Tibial nerve (tissue), 4 donors: Measurements from ENCODE around the gene CABLES1. TPM values are rescaled to one million over a fixed set of nuclear protein-coding genes. Genes with fewer than 3 reads are reported as not detected.
"Not testable (repeated sequence)": the region's sequence is repeated elsewhere in the genome, so short reads cannot be mapped to it uniquely, and the experiment has no call there.

Source experiments
- DNase-seq, 2 donors: peaks; one replicate each; pipeline ENCODE4 v3.0.0-alpha.2; 2019; ENCODE audit warnings: low spot score in 2 of 2
- H3K27ac ChIP-seq, 4 donors: fragments of 200-600 bp; sonication (generic) in 3 of 4; one replicate each; pipeline ENCODE4 v1.5.1; 2017 to 2019; ENCODE audit warnings: mild to moderate bottlenecking in 1 of 4
- H3K27me3 ChIP-seq, 2 donors: fragments of 200-600 bp; sonication (generic) in 1 of 2; one replicate each; pipeline versions ENCODE4 v1.5.1 to v1.6.0; 2017 to 2019
- H3K36me3 ChIP-seq, 3 donors: fragments of 200-600 bp; sonication (generic); one replicate each; pipeline ENCODE4 v1.5.1; 2018 to 2019
- H3K4me1 ChIP-seq, 4 donors: fragments of 200-600 bp; sonication (generic) in 3 of 4; one replicate each; pipeline ENCODE4 v1.5.1; 2017 to 2019
- H3K4me3 ChIP-seq, 4 donors: fragments of 200-600 bp; sonication (generic) in 3 of 4; one replicate each; pipeline ENCODE4 v1.5.1; 2017 to 2019; ENCODE audit warnings: mild to moderate bottlenecking in 1 of 4, moderate library complexity in 1 of 4
- H3K9me3 ChIP-seq, 4 donors: fragments of 200-600 bp; sonication (generic) in 3 of 4; one replicate each; pipeline ENCODE4 v1.5.1; 2017 to 2019
- EP300 ChIP-seq, 2 donors: sonication (generic); formaldehyde crosslinking; IDR thresholded peaks; one replicate each; pipeline ENCODE4 v1.6.1; 2017; ENCODE audit warnings: antibody characterized with exemption in 2 of 2, mild to moderate bottlenecking in 1 of 2
- POLR2A ChIP-seq, 2 donors: fragments of 450-650 bp; IDR thresholded peaks; one replicate each; pipeline ENCODE4 v1.6.1; 2017; ENCODE audit warnings: antibody characterized with exemption in 2 of 2, mild to moderate bottlenecking in 2 of 2, moderate library complexity in 2 of 2
- WGBS, 2 donors: methylation state at CpG; one replicate each; pipeline ENCODE4 v1.1.5; 2018; 5-methylcytosine and 5-hydroxymethylcytosine counted together
- total RNA-seq, 4 donors: library from RNA; depleted of rRNA; stranded (reverse); fragments of >200 nt; gene quantifications; one replicate each; pipeline ENCODE4 v1.1.0, GENCODE V29; 2016
- TF ChIP-seq, protein P1 (sequence below), 5 experiments: fragments of 200-600 bp in 3 of 5; fragments of 450-650 bp in 2 of 5; sonication (generic) in 3 of 5; IDR thresholded peaks; one replicate each; pipeline ENCODE4 v1.5.1; 2016 to 2019; ENCODE audit warnings: antibody characterized with exemption in 5 of 5, mild to moderate bottlenecking in 3 of 5, moderate library complexity in 2 of 5

Gene CABLES1
- total RNA-seq, 4 donors from 2014 or later, result 17.3 to 32.1 (median 21.2) TPM

DNA sequence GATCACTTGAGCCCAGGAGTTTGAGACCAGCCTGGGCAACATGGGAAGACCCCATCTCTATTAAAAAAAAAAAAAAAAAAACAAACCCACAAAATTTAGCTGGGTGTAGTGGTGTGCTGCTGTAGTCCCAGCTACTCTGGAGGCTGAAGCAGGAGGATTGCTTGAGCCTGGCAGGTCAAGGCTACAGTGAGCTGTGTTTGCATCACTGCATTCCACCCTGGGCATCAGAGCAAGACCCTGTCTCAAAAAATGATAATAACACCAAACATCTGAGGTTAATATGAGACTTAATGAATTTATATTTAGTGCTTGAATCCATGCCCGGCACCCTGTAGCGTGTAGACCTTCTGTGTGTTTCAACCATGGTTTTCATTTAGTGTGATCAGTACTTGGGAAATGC is 22.8 kb downstream of the CABLES1 start:
- Histone ChIP-seq H3K4me3 (no peak overlapping the region), H3K36me3 (no peaks in the 10 kb centered on the region), H3K4me1 (peaks cover 0 to 25% (median 5%) of the 10 kb centered on the region in 4 donors), H3K27me3 (no peaks in the 10 kb centered on the region), H3K27ac (no peak overlapping the region), H3K9me3 (no peaks in the 10 kb centered on the region)
- DNase-seq, result no peak
- 63 to 100% methylated on average over 2 of the region's 2 CpGs for WGBS, 2 donors
- TF ChIP-seq, protein P1, sequence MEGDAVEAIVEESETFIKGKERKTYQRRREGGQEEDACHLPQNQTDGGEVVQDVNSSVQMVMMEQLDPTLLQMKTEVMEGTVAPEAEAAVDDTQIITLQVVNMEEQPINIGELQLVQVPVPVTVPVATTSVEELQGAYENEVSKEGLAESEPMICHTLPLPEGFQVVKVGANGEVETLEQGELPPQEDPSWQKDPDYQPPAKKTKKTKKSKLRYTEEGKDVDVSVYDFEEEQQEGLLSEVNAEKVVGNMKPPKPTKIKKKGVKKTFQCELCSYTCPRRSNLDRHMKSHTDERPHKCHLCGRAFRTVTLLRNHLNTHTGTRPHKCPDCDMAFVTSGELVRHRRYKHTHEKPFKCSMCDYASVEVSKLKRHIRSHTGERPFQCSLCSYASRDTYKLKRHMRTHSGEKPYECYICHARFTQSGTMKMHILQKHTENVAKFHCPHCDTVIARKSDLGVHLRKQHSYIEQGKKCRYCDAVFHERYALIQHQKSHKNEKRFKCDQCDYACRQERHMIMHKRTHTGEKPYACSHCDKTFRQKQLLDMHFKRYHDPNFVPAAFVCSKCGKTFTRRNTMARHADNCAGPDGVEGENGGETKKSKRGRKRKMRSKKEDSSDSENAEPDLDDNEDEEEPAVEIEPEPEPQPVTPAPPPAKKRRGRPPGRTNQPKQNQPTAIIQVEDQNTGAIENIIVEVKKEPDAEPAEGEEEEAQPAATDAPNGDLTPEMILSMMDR (IDR thresholded peaks at IDR 0.05), result no peak
- TF ChIP-seq POLR2A (IDR thresholded peaks at IDR 0.05), result no peak
- no peak for TF ChIP-seq EP300 (IDR thresholded peaks at IDR 0.05)

DNA sequence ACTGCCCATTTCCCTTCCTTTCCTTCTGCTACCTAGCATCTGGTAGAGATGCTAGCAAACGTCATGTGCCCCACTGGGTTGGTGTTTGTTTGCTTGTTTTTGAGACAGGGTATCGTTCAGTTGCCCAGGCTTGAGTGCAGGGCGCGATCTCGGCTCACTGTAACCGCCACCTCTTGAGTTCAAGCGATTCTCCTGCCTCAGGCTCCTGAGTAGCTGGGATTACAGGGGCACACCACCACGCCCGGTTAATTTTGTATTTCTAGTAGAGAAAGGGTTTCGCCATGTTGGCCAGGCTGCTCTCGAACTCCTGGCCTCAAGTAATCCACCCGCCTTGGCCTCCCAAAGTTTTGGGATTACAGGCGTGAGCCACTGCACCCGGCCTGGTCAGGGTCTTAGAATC is 23.6 kb downstream of the CABLES1 start:
- H3K4me1 ChIP-seq, result peaks cover 0 to 21% (median 5%) of the 10 kb centered on the region in 4 donors
- H3K36me3 ChIP-seq, DNase-seq, H3K27me3 ChIP-seq, H3K9me3 ChIP-seq, H3K27ac ChIP-seq, H3K4me3 ChIP-seq: not testable (repeated sequence)
- 89 to 90% methylated on average over 14 of the region's 14 CpGs for WGBS, 2 donors

GRCh38 chr18:23159344-23159743 is 24.1 kb downstream of the CABLES1 start:
- H3K4me3 ChIP-seq, result no peak overlapping the region
- TF ChIP-seq POLR2A (IDR thresholded peaks at IDR 0.05), result no peak
- TF ChIP-seq EP300 (IDR thresholded peaks at IDR 0.05), result no peak
- TF ChIP-seq, protein P1 (IDR thresholded peaks at IDR 0.05), result no peak
- peaks cover 0 to 19% (median 5%) of the 10 kb centered on the region in 4 donors for H3K4me1 ChIP-seq
- H3K9me3 ChIP-seq, result no peaks in the 10 kb centered on the region
- no peak overlapping the region for H3K27ac ChIP-seq
- H3K36me3 ChIP-seq, result no peaks in the 10 kb centered on the region
- 54 to 55% methylated on average over 7 of the region's 7 CpGs for WGBS, 2 donors
- H3K27me3 ChIP-seq, result no peaks in the 10 kb centered on the region
- DNase-seq, result no peak

DNA sequence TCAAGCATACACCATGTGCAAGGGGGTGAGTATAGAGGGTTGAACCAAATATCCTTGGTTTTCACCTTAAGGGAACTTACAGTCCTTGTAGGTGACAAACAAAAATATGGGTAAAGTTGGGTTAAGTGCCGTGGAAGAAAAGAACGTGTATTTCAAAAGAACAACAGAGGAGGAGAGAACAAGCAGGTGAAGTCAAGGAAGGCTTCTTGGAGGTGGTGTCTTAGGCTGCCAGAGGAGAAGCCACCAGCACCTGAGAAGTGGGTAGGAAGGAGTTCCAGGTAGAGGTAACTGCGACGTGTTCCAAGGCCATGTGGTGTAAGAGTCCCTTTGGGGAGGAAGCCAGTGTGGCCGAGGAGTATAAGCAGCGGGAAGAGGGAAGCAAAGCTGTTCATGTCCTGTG is 27.2 kb downstream of the CABLES1 start:
- Histone ChIP-seq H3K9me3 (no peaks in the 10 kb centered on the region), H3K36me3 (no peaks in the 10 kb centered on the region), H3K27ac (no peak overlapping the region), H3K27me3 (no peaks in the 10 kb centered on the region), H3K4me3 (no peak overlapping the region), H3K4me1 (peaks cover 0 to 9% (median under 1%) of the 10 kb centered on the region in 4 donors)
- TF ChIP-seq, protein P1 (IDR thresholded peaks at IDR 0.05), result no peak
- TF ChIP-seq EP300 (IDR thresholded peaks at IDR 0.05) (no peak), POLR2A (IDR thresholded peaks at IDR 0.05) (no peak)
- 88 to 89% methylated on average over 6 of the region's 6 CpGs for WGBS, 2 donors
- DNase-seq, result no peak

GRCh38 chr18:23163786-23164533 is 28.7 kb downstream of the CABLES1 start:
- H3K27ac ChIP-seq, result no peak overlapping the region
- H3K4me1 ChIP-seq, result peaks cover 0 to 12% (median 2%) of the 10 kb centered on the region in 4 donors
- H3K27me3 ChIP-seq, result no peaks in the 10 kb centered on the region
- DNase-seq, result no peak
- H3K9me3 ChIP-seq, result no peaks in the 10 kb centered on the region
- TF ChIP-seq, protein P1 (IDR thresholded peaks at IDR 0.05), result no peak
- TF ChIP-seq EP300 (IDR thresholded peaks at IDR 0.05) (no peak), POLR2A (IDR thresholded peaks at IDR 0.05) (no peak)
- H3K36me3 ChIP-seq, result no peaks in the 10 kb centered on the region
- 81 to 82% methylated on average over 11 of the region's 11 CpGs for WGBS, 2 donors
- no peak overlapping the region for H3K4me3 ChIP-seq
